T follicular helper cell (primary cell): ENCODE data around the gene PM20D2.

ENCODE experiments used
- DNase-seq: peaks from one replicate; pipeline ENCODE4 v3.0.0-alpha.2; 2020; ENCODE audit warnings: low read depth

PM20D2 gene

GRCh38 chr6:89145091-89145955 lies 532 bp upstream of the PM20D2 start:
- DNase-seq = peak; percentile 5

- no peak for DNase-seq
These were observed 1.2 kb downstream of the PM20D2 start for GRCh38 chr6:89146718-89147700.

GRCh38 chr6:89148016-89148750 lies 2.3 kb downstream of the PM20D2 start:
- no peak for DNase-seq

- no peak for DNase-seq
These were observed 8.3 kb downstream of the PM20D2 start for GRCh38 chr6:89154131-89154530.

- DNase-seq = no peak
These were observed 14.7 kb downstream of the PM20D2 start for GRCh38 chr6:89160331-89161092.

GRCh38 chr6:89161326-89162046 lies 15.6 kb downstream of the PM20D2 start:
- no peak for DNase-seq

GRCh38 chr6:89162047-89162371 lies 16.2 kb downstream of the PM20D2 start:
- no peak for DNase-seq

- no peak for DNase-seq
These were observed 26.3 kb downstream of the PM20D2 start for GRCh38 chr6:89172131-89172530.

- no peak for DNase-seq
These were observed 27.8 kb downstream of the PM20D2 start for GRCh38 chr6:89173634-89174033.

- no peak for DNase-seq
These were observed 34.3 kb downstream of the PM20D2 start for GRCh38 chr6:89180112-89180511.

- no peak for DNase-seq
These were observed 35.1 kb downstream of the PM20D2 start for GRCh38 chr6:89180971-89181370.

GRCh38 chr6:89183294-89183693 lies 37.4 kb downstream of the PM20D2 start:
- no peak for DNase-seq

GRCh38 chr6:89184344-89184743 lies 38.5 kb downstream of the PM20D2 start:
- DNase-seq = no peak

GRCh38 chr6:89186762-89187161 lies 40.9 kb downstream of the PM20D2 start:
- DNase-seq = no peak

- no peak for DNase-seq
These were observed 41.6 kb downstream of the PM20D2 start for GRCh38 chr6:89187504-89187903.

- no peak for DNase-seq
These were observed 44.9 kb downstream of the PM20D2 start for GRCh38 chr6:89190741-89191140.

GRCh38 chr6:89194559-89194958 lies 48.7 kb downstream of the PM20D2 start:
- no peak for DNase-seq

- no peak for DNase-seq
These were observed 51.3 kb downstream of the PM20D2 start for GRCh38 chr6:89197141-89197540.

GRCh38 chr6:89198235-89198634 lies 52.4 kb downstream of the PM20D2 start:
- no peak for DNase-seq

GRCh38 chr6:89199579-89199978 lies 53.7 kb downstream of the PM20D2 start:
- DNase-seq = no peak
